Heart right ventricle (tissue), 16 donors: ENCODE results near the gene TXNRD2. TPM values are rescaled to one million over a fixed set of nuclear protein-coding genes. Genes with fewer than 3 reads are reported as not detected.
A peak's percentile ranks its signal among the peaks of the same experiment; 100 is the strongest.

ENCODE experiments used
- ATAC-seq, 8 donors: fragments of 200-7000 bp; cut with Tn5 transposase; one replicate each; pipeline ENCODE4 v1.9.1; 2020; ENCODE audit warnings: mild to moderate bottlenecking in 8 of 8, moderate library complexity in 8 of 8, moderate number of reproducible peaks in 1 of 8
- DNase-seq, 2 donors: peaks; one replicate each; pipeline ENCODE4 v3.0.0-alpha.2; 2020
- H3K27ac ChIP-seq, 10 donors: fragments of 200-600 bp; sonication (generic) in 2 of 10; one replicate each; pipeline versions ENCODE4 v1.5.0 to v1.8.0; 2020 to 2022; ENCODE audit warnings: mild to moderate bottlenecking in 3 of 10
- H3K27me3 ChIP-seq, 7 donors: fragments of 200-600 bp; one replicate each; pipeline ENCODE4 v1.8.0; 2021 to 2022; ENCODE audit warnings: mild to moderate bottlenecking in 2 of 7
- H3K36me3 ChIP-seq, 9 donors: fragments of 200-600 bp; sonication (generic) in 1 of 9; one replicate each; pipeline versions ENCODE4 v1.5.0 to v1.8.0; 2020 to 2022; ENCODE audit warnings: mild to moderate bottlenecking in 2 of 9
- H3K4me1 ChIP-seq, 9 donors: fragments of 200-600 bp; sonication (generic) in 1 of 9; one replicate each; pipeline versions ENCODE4 v1.5.0 to v1.8.0; 2020 to 2022; ENCODE audit warnings: mild to moderate bottlenecking in 4 of 9
- H3K4me3 ChIP-seq, 10 donors: fragments of 200-600 bp; sonication (generic) in 2 of 10; one replicate each; pipeline versions ENCODE4 v1.5.0 to v1.8.0; 2020 to 2022; ENCODE audit warnings: mild to moderate bottlenecking in 7 of 10, moderate library complexity in 2 of 10
- H3K9me3 ChIP-seq, 11 donors: fragments of 200-600 bp in 10 of 11; sonication (generic) in 2 of 11; one replicate each; pipeline versions ENCODE4 v1.5.0 to v1.8.0; 2013 to 2022; ENCODE audit warnings: mild to moderate bottlenecking in 2 of 11, control low read depth in 1 of 11, moderate library complexity in 1 of 11
- WGBS, 2 donors: extraction: QIAGEN DNeasy Blood & Tissue Kit; methylation state at CpG; one replicate each; pipeline ENCODE4 v1.1.7; 2013; ENCODE audit warnings: inconsistent platforms in 1 of 2; 5-methylcytosine and 5-hydroxymethylcytosine counted together
- intact Hi-C, 10 donors: fragments of 100-400 bp; cut with DNase I; formaldehyde crosslinking; loops; one replicate each; pipeline versions ENCODE4 v1.11.1 to v1.14.2; 2022
- polyA plus RNA-seq, 2 donors: library from polyadenylated mRNA; stranded (reverse); fragments of 200-250 nt; gene quantifications; one replicate each; pipeline ENCODE4 v1.2.3, GENCODE V29; 2013
- total RNA-seq, 10 donors: library from RNA; stranded (reverse); fragmentation: NEBNext Ultra II Directional in 3 of 10; extraction: Animal tissue kit (Norgen Biotek cat#: 25700) in 3 of 10; gene quantifications; one replicate each; pipeline versions ENCODE4 v1.2.1 to v1.2.4, GENCODE V29; 2021 to 2023
- TF ChIP-seq, protein P1 (sequence below), 9 donors: fragments of 200-600 bp; sonication (generic) in 2 of 9; IDR thresholded peaks; one replicate each; pipeline versions ENCODE4 v1.5.0 to v1.8.0; 2021 to 2022; ENCODE audit warnings: antibody characterized with exemption in 9 of 9, mild to moderate bottlenecking in 5 of 9, moderate library complexity in 1 of 9
- donor health status: Arrhythmogenic right ventricular cardiomyopathy.
- donor health status: ischemic (EF 13 %, LVEDD 7.1; RV severe dilation, severe dysfunction).
- donor health status: healthy with polysubstance abuse.
- donor health status: DM: no; HTN: yes; CAD: no.
- donor health status: DM: no; HTN: no; CAD: no.
- donor health status: ischemic (EF 25% LVEDD 6.9; RV normal size, moderate dysfunction).
- donor health status: ischemic (EF 25% LVEDD 5.7; RV mildly dilated, moderate dysfunction).
- donor health status: healthy.
- donor health status: DM: yes; HTN: yes; CAD: no.
- donor health status: Ischemic cardiomyopathy.
- donor health status: ischemic (EF 35%, LVEDD 5.7; RV mildly dilated, moderate dysfunction).
- donor health status: nonischemic (EF 11% LVEDD 7.7; RV severe dilation, severe dysfunction).
- donor health status: DM: yes; HTN: yes; CAD: no.
- donor health status: PGD.
- donor health status: ischemic (EF 29% LVEDD 5.4; RV normal size, mild dysfunction).
- donor health status: nonischemic (EF 23%, LVEDD 6.1; RV moderate dilation, normal function).

TXNRD2 gene
- total and polyA plus RNA-seq, 12 donors = 25.8 to 103 (median 35.0) TPM

DNA sequence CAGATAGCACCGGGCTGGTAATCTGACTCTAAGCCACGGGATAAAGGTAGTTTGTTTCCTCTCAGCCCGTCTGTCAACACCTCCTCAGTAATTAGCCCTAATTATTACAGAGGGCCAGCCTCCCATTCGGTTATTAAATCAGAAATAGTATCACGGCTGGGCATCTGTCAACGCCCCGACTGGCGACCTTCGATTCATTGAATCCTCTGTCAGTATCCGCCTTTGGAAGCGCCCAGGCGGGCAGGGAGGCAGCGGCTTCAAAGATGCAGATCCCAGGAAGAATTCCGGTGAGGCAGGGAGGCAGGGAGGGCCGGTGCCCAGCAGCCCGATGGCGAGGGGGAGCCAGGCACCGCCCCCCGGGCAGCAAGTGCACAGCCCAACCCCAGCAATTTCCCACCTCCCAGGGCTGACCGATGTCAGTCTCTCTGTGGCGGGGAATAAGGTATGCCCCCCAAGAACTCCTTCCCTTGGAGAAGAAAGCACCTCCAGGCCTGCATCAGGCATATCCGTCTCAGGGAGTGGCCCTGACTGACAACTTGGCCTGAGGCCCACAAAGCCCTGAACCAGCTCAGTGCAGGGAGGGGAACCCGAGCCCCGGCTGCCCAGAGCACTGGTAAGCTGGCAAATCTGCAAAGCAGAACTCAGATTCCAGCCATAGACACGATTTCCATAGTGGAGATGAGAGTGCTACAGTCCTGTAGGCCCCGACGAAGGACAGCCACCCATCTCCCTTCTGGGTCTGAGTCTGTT is 98.3 kb downstream of the TXNRD2 start:
- 52 to 64% methylated on average over 27 of the region's 27 CpGs for WGBS, 2 donors
- Histone ChIP-seq H3K9me3 (peaks cover 0 to 6% (median 0%) of the 10 kb centered on the region in 11 donors), H3K4me3 (no peak overlapping the region), H3K27me3 (no peaks in the 10 kb centered on the region), H3K27ac (peak overlapping the region in 2 of 10 donors; percentile 42 to 76), H3K4me1 (peaks cover 0 to 32% (median 23%) of the 10 kb centered on the region in 9 donors), H3K36me3 (peaks cover 0 to 4% (median 0%) of the 10 kb centered on the region in 9 donors)
- ATAC-seq (peak in 2 of 8 donors; percentile 10 to 32), DNase-seq (no peak)
- intact Hi-C loops = loop anchor here in 3 of 10 donors (5.0 to 10.0 kb wide), 4 partner anchors 49 to 88 kb away; no protein-coding TSS in a partner anchor
- TF ChIP-seq, protein P1, sequence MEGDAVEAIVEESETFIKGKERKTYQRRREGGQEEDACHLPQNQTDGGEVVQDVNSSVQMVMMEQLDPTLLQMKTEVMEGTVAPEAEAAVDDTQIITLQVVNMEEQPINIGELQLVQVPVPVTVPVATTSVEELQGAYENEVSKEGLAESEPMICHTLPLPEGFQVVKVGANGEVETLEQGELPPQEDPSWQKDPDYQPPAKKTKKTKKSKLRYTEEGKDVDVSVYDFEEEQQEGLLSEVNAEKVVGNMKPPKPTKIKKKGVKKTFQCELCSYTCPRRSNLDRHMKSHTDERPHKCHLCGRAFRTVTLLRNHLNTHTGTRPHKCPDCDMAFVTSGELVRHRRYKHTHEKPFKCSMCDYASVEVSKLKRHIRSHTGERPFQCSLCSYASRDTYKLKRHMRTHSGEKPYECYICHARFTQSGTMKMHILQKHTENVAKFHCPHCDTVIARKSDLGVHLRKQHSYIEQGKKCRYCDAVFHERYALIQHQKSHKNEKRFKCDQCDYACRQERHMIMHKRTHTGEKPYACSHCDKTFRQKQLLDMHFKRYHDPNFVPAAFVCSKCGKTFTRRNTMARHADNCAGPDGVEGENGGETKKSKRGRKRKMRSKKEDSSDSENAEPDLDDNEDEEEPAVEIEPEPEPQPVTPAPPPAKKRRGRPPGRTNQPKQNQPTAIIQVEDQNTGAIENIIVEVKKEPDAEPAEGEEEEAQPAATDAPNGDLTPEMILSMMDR (IDR thresholded peaks at IDR 0.05) = no peak

DNA sequence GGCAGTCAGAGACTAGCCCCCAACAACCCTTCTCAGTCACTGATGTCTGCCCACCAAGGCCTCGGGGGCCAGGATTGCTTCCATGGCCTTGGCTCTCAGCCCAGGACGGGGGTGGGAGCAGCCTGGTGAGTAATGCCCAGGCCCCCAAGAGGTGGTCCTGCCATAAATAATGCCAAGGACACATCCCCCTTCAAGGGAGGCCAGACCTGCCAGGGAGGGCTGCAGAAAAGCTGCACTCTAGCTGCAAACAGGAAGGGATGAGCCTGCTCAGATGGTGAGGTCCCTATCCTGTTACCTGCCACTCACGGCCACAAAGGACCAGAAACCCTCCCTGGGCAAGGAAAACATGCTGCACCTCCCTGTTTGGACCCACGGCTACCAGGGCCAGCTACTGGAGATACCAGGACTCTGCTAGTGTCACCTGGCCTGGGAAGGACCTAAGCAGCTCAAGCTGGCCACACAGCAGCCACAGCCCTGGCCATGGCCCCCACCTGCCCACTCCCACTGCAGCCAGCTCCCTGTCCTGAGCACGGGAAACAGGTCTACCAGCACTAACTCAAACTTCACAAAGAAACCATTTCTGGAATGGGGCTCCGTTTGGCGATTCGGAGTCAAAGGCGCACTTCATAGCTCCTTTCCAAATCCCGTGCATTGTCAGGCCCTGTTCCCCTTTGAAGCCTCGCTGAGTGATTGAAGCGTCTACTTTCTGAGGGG is 99.1 kb downstream of the TXNRD2 start:
- no peaks in the 10 kb centered on the region for H3K27me3 ChIP-seq
- WGBS, 2 donors = 48 to 67% methylated on average over 12 of the region's 12 CpGs
- intact Hi-C loops = loop anchor here in 3 of 10 donors (5.0 to 10.0 kb wide), 4 partner anchors 50 to 88 kb away; no protein-coding TSS in a partner anchor
- no peak for ATAC-seq
- no peak overlapping the region for H3K4me3 ChIP-seq
- peaks cover 0 to 6% (median 0%) of the 10 kb centered on the region in 11 donors for H3K9me3 ChIP-seq
- H3K36me3 ChIP-seq = peaks cover 0 to 4% (median 0%) of the 10 kb centered on the region in 9 donors
- TF ChIP-seq, protein P1 (IDR thresholded peaks at IDR 0.05) = no peak
- no peak for DNase-seq
- peaks cover 0 to 32% (median 23%) of the 10 kb centered on the region in 9 donors for H3K4me1 ChIP-seq
- H3K27ac ChIP-seq = no peak overlapping the region

DNA sequence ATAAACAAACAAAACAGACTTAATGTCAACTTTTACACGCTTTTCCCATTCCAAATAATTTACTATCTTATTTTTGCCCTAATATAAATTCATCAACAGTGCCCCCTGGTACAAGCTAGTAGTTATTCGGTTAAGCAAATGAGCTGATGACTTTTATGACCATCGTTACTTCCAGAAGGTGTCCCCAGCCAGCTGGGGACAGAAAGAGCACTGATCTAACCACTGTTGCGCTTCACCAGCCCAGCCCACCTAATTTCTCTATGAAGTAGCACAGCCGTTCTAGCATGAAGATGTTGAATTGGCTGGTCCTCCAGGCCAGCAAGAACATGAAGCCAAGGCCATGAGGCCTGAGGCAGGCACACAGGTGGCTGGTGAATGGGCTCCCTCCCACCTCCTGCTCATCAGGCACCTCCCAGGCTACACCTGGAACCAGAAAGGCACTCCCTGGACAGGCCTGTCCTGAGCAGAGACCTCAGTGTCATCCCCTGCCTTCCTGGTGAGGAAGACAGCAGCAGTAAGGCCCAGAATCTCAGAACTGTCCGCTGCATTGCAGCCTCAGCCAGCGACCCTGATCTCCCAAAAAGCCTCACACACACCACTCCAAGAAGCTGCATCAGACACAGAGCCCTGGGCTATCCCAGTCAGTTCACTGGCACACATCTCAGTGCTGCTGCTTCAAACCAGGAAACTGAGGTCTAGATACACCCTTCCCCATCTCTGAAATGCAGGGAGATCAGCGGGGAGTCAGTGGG is 99.8 kb downstream of the TXNRD2 start:
- no peak for ATAC-seq
- WGBS, 2 donors = 96 to 97% methylated on average over 8 of the region's 8 CpGs
- intact Hi-C loops = loop anchor here in 3 of 10 donors (5.0 to 10.0 kb wide), 4 partner anchors 50 to 87 kb away; no protein-coding TSS in a partner anchor

More for the DNA sequence above, 99.8 kb downstream of the TXNRD2 start:
- DNase-seq = no peak
- Histone ChIP-seq H3K9me3 (no peaks in the 10 kb centered on the region), H3K36me3 (no peaks in the 10 kb centered on the region), H3K27ac (no peak overlapping the region), H3K4me1 (peaks cover 0 to 32% (median 23%) of the 10 kb centered on the region in 9 donors), H3K27me3 (no peaks in the 10 kb centered on the region), H3K4me3 (no peak overlapping the region)
- TF ChIP-seq, protein P1 (IDR thresholded peaks at IDR 0.05) = no peak
